ENCODE data around the gene LRRC8E.

GRCh38 chr19:7871437-7872305 is 16.6 kb upstream of the LRRC8E start:
- TF ChIP-seq EP300 (IDR thresholded peaks at IDR 0.05; ENCODE audit: low read depth) = no peak
- TF ChIP-seq CTCF (IDR thresholded peaks at IDR 0.05) = no peak
